Measurements from ENCODE around the gene GABRQ.

- TF ChIP-seq CTCF (IDR thresholded peaks at IDR 0.05) (no peak), EP300 (IDR thresholded peaks at IDR 0.05) (no peak), POLR2A (IDR thresholded peaks at IDR 0.05) (no peak), POLR2AphosphoS5 (IDR thresholded peaks at IDR 0.05) (no peak)
Observed at GRCh38 chrX:152619897-152620296, 17.8 kb upstream of the GABRQ start.
